GM19452 (cell line): ENCODE results near the gene CTNND2.

ENCODE experiments used
- ATAC-seq: cut with Tn5 transposase; IDR thresholded peaks from one replicate; pipeline ENCODE4 v1.9.1; 2021; ENCODE audit not compliant: unreplicated experiment

CTNND2 gene, protein sequence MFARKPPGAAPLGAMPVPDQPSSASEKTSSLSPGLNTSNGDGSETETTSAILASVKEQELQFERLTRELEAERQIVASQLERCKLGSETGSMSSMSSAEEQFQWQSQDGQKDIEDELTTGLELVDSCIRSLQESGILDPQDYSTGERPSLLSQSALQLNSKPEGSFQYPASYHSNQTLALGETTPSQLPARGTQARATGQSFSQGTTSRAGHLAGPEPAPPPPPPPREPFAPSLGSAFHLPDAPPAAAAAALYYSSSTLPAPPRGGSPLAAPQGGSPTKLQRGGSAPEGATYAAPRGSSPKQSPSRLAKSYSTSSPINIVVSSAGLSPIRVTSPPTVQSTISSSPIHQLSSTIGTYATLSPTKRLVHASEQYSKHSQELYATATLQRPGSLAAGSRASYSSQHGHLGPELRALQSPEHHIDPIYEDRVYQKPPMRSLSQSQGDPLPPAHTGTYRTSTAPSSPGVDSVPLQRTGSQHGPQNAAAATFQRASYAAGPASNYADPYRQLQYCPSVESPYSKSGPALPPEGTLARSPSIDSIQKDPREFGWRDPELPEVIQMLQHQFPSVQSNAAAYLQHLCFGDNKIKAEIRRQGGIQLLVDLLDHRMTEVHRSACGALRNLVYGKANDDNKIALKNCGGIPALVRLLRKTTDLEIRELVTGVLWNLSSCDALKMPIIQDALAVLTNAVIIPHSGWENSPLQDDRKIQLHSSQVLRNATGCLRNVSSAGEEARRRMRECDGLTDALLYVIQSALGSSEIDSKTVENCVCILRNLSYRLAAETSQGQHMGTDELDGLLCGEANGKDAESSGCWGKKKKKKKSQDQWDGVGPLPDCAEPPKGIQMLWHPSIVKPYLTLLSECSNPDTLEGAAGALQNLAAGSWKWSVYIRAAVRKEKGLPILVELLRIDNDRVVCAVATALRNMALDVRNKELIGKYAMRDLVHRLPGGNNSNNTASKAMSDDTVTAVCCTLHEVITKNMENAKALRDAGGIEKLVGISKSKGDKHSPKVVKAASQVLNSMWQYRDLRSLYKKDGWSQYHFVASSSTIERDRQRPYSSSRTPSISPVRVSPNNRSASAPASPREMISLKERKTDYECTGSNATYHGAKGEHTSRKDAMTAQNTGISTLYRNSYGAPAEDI (N-terminal part only)

DNA sequence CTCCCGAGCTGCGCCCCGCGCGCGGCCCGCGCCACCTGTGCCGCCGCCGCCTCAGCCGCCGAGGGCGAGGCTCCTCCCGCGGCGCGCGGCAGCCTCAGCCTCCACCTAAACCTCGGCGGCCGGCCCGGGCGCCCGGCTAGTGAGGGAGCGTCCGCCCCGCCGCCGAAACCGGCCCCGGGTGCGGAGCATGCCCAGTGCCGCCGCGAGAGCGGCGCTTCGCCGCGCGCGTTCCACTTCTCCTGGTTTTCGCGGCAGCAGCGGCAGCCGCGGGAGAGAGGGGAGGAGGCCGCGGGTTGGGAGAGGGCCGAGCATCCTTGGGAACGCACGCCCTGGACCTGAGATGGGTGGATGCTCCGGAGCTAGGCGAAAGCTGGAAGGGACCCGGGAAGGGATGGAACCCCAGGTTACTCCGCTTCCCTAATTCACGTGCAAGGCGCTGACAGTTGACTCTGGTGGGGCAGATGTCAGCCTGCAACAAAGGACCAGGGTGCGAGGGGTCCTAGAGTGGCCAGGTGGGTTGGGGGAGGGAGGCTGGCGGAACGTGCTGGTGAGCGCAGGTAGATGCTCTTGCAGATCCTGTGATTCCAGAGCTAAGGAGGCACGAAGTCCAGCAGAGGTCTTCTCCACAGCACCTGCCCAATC lies at the start of gene CTNND2:
Gene CTNND2 (minus strand): TSS at position 182 of the 642 bp plus-strand sequence. CDS start 593 bp downstream, outside the sequence.
- no peak for ATAC-seq

DNA sequence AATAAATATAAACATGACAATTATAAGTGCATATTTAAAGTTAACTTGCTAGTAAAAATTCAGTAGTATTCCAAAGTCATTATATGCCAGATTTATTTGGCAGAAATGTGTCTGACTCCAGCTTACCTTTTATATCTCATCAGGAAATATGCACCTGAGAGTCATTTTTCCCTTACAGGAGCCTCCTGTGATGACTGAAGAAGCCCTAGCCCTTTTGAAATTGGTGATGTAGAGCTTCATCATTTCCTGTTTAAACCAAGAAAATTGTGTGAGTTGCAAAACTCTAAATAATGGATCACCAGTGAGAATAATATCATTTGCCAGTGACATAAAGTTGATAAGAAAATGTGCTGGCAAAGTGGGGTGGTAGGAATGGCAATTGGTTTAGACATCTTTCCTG lies 42.1 kb upstream of the CTNND2 start:
- no peak for ATAC-seq

DNA sequence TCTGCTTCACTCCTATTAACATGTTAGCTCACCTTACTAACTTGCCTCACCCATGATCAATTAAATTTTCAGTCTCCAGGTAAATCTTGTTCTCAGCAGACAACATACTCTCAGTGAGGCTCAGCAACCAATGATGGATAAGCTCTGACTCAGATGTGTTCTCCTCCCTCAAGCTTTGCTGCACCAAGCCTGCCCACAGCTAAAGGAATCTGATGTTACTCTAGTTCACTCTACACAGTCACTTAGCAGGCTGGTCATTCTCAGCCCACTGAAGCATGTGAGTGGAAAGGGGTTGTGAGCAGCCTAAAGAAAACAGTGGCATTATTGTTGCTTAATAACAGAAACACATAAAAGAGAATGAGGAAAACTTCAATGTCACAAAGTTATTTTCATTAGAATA lies 37.3 kb upstream of the CTNND2 start:
- no peak for ATAC-seq

DNA sequence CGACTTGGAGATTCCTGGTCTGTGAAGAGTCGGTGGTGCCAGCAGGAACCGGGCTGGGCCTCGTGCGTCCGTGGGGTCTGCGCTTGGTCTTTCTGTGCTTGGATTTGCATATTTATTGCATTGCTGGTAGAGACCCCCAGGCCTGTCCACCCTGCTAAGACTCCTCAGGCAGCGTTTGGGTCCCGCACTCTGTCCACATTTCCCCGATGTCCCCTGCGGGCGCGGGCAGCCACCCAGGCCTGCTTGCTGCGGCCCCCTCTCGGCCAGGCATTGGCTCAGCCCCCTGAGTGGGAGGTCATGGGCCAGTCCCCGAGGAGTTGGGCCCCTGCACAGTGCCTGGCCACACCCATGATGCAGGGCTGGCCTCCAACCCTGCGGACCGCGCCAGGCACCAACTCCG lies 27.4 kb upstream of the CTNND2 start:
- ATAC-seq, result no peak

DNA sequence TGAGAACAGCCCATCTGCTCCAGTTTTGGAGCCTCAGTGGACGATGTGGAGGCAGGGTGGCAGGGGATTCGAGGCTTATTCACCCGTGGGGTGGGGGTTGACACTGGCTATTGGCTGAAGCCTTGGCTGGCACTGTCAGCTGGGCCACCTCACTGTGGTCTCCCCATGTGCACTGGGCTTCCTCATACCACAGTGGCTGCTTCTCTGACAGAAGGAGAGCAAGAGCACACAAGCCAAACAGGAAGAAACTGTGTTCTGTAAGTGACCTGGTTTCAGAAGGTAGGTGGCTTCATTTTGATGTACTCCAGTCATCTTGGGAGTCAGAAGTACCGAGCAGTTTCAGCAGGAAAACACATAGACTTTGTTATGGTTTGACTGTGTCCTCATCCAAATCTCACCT lies 24.7 kb upstream of the CTNND2 start:
- no peak for ATAC-seq

DNA sequence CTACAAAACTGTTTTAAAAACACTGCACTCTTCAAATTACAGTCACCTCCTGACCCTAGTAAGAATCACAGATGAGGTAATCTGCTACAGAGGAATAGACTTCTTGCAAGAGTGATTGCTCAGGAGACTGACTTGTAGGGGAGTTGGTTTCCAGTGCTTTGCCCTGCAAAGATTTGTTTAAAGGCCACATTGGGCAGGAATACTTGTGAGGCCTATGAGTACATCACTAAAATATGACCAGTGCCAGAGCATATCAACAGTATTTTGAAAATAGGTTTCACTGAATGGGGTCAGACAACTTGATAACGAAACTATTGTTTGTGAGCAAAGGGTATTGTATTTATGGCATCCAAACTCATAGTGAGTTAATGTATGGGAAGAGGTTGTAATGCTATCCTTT lies 21.5 kb upstream of the CTNND2 start:
- ATAC-seq, result no peak

DNA sequence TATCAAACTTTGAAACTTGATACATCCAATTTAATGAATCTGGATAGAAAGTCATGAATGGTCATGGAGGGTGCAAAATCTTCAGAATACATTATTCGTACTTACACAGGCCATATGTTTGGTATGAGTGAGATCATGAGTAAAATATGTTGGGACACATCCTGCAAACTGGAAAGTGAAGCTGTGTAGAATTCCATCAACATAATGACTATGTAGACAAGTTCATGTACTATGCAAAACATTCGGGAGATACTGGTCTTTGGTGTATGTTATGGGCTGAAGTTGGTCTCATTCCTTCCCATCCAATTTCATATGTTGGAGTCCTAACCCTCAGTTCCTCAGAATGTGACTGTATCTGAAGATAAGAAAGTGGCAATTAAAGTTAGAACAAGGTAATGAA lies 18.1 kb upstream of the CTNND2 start:
- no peak for ATAC-seq

DNA sequence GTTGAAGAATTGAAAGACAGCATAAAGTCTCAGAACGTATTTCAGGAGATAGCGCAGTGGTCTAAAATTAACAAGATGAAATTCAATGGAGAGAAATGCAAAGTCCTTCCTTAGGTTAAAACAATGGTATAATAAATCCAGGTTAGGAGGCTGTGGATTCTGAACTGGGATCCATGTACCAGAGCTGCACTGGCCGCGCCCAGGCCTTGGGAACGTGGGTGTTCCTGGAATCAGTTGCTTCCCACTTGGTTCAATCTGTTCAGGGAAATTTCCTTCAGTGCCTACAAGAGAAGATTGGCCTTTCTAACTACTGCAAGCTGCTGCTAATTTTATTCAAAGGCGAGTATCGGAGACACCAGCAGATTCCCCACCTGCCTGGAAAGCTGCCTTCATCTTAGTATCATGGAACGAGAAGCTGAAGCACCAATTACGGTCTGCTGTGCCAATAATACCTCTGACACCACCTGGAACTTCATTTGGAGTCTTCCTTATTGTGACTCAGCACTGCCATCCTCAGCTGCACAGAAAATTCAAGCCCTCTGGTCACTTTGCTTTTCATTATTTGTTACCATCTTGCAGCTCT lies 14.3 kb upstream of the CTNND2 start:
- no peak for ATAC-seq

DNA sequence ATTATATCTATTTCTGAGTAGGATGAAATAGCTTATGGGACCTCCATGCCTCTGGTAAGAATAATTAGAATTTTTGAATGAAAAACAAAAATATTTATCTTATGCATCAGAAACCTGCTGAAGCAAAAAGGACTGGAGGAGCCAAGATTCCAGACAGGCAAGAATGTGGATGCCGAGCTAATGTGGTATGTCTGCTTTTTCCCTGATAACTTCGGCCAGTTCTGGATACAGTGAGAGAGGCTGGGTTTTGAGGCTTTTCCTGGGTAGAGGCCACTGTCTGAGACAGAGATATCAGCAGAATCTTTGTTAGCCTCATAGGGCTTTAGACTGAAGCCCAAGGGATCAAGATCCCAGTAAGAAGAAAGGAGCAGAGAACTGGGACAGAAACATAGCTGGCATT lies 5.2 kb upstream of the CTNND2 start:
- no peak for ATAC-seq

DNA sequence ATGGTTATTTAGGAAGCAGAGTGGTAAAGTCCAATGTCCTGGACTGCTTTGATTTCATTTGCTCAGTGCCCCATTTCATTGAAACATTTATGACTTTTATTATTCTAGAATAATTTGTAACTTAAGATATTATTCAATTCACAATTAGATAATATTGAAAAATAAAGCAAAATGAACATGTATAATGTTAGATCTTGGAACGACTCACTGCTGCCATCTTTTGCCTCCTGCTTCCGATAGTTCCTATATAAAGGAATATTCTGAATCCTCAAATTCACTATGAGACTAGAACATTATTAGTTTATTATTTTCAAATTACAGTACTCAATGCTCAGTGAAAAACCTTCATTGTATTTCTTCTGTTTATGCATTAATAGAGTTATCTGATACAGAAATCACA lies 2.3 kb upstream of the CTNND2 start:
- no peak for ATAC-seq

DNA sequence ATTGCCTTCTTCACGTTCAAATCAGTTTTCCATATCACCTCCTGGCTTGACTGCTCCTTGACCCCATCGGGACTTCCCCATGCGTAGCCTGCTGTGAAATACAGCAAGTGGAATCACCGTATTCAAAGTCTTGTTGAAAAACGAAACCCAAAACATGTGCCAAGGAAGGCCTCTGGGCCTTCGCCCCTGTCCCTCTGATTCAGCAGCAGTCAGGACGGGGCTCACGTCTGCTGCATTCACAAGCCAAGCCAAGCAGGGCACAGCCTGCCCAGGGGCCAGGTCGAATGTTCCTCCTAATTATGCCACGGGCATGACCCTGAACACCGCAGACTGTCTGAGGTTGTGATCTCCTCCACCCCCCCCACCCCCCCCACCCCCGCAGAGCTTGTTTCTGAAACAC lies 960 bp upstream of the CTNND2 start:
- no peak for ATAC-seq

DNA sequence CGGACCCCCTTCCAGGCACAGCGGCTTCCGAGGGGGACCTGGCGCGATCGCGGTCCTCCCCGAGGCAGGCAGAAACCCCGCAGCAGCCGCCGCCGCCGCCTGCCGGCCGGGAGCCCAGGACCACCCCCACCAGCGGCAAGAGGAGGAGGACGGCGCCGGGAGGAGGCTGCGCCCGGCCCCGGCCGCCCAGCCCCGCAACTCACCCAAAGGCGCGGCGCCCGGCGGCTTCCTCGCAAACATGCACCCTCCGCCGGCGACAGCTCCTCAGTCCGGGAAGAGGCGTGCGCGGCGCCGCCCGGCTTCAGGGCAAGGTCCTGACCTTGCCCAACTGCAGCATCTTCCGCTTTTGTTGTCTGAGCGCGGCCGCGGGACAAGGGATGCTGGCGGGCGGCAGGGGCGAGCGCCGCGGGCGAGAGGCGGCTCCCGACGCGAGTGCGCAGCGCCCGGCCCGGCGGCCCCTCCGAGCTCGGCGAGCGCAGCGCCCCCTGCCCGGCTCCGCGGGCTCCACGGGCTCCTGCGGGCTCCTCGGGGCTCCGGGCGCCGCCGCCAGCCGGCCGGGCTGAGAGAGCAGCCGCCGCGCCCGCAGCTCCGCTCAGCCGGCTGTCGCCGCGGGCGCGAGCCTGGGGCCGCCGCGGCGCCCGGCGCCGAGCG lies 507 bp downstream of the CTNND2 start:
- no peak for ATAC-seq

DNA sequence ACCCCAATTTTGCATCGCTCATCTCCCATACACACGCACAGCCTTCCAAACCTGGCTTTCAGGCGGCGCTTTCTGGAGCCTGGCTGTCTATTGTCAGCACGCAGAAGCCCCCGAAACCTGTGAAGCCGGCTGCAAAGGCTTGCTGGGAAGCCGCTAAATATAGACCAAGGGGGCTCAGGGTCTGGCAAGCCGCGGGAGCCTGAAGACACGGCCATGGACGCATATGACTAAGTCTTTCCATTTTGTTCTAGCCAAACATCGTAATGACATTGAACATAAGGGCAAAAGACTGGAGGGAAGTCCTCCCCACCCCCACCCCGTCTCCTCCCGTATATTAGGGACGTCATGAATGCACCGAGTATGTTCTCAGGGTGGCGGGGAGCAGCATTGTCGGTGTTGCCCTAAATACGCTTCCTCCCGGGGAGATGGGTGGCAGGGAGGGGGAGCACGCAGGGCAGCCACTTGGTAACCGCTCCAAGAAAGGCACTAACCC lies 1.1 kb downstream of the CTNND2 start:
- ATAC-seq, result no peak

DNA sequence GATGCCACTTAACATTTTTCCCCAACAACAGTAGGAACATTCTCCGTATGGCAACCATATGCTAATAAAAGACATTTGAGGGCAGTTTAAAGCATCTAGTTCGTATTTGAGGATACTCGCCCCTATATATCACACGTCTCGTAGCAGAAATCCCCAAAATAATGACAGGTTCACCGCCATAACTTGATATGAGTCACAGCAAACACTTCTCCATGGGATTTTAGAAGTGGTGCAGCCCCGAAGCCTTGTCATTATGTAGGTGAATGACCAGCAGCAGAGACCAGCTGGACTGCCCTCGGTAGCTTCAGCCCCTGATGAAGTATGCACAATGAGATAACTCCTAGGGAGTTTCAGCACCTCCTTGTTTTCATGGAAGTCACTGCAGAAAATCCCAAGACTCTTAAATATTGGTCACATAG lies 2.0 kb downstream of the CTNND2 start:
- no peak for ATAC-seq

DNA sequence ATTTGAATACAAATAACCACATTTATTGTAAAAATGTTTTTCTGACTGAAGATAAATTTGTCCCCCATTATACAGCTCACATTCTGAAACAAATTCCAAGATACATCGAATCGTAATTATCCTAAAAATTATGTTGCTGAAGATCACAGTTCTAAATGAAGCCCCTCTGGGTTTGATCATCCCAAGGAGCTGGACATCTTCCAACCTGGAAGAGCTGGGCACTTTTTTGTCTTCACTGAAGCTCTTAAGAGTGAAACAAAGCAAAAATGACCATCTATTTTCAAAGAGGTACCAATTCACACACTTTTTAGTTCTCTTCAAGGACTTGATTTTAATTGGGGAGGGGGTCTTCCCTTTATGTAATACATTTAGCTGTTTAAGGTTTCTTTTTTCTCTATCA lies 5.5 kb downstream of the CTNND2 start:
- ATAC-seq, result no peak

DNA sequence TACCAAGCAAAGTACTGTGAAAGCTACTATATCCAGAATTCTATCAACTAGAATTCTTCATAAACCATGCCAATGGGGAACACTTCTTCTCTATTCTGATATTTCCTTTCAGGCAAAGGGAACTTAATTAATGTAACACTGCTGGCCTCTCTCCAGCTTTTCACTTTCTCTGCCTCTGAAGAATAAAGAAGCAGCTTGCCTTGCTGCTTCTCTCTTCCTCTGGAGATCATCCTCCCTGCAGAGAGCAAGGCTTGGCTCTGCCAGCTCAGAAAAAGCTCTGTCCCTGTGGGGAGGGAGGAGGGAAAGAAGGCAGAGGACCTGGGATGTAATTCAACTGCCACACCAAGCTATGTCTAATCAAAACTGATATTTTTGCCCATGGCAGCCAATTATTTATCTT lies 6.5 kb downstream of the CTNND2 start:
- ATAC-seq, result no peak

DNA sequence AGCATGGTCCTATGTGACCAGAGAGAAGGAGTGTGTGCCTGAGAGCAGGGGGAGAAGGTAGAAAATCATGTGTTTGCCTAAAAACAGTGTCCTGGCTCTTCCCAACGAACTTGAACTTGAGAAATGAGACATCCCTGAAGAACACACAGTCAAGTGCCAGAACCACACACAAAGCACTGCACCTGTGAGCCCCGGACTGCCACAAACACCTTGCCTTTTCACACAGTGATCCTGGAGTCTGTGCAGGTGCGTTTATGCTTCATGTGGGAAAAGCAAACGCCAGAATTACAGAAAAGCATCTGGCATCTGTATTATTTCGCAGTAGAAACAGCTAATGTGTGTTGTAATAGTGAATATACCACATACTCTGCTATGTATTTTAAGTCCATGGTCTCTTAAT lies 9.3 kb downstream of the CTNND2 start:
- no peak for ATAC-seq

DNA sequence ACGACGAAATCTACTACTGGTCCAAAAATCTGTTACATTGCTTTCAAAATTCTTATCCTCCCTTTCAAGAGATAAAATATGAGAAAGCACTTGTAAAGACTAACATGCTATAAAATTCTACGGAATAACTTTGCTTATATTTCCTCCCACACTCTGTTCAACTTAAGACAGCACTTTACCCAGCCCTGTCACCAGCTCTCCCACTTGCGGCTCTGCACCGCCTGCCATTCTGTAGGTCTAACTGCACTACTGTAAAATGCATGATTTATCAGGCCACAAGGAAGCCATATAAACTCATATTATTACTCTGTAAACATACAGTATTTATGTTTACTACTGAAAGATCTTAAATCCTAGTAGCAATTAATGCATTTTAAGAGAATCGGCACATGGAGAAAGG lies 11.4 kb downstream of the CTNND2 start:
- no peak for ATAC-seq

DNA sequence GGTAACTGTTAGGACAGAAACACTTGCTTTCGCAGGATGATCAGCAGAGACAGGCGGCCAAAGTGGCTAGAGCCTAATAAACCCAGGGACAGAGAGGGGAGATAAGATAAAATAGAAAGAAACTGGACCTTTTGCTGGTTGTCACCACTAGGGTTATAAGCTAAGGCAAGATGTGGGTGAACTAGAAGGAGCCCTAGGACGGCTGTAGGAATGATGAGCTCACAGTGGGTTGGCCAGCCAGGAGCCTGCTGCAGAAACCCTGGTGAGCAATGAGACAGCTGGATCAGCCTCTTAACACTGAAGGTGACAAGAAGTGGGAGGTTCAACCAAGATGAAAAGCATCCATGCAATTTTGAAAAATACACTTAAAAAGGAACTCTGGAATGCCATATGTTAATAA lies 13.5 kb downstream of the CTNND2 start:
- no peak for ATAC-seq

DNA sequence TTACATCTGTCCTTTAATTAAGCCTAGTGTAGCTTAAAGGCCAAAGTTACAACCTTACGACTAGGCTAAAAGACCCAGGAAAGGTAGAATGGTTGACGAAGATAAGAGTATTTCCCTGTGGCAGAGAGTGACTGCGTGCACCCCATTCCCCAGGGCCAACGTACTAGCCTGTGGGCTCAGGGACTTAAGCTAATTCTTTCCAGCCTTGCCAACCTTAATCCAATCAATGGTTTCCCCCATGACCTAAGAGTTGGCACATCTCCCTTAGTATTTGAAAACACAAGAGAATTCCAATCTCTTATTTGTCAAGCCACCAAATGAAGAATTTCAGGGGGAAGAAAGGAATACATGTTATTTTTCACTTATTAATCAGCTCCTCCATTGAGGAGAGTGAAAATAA lies 16.0 kb downstream of the CTNND2 start:
- ATAC-seq, result no peak
